HepG2 (cell line): ENCODE measurements around the gene RPS19. TPM values are rescaled to one million over a fixed set of nuclear protein-coding genes. Genes with fewer than 3 reads are reported as not detected.

Experiments
- ADNP ChIP-seq: sonication (generic); formaldehyde crosslinking; IDR thresholded peaks from 2 replicates; pipeline ENCODE4 v1.4.0; 2020; ENCODE audit warnings: missing genetic modification reagents
- FOXP4 ChIP-seq: sonication (generic); formaldehyde crosslinking; IDR thresholded peaks from 2 replicates; pipeline ENCODE4 v1.4.0; 2020; ENCODE audit warnings: missing genetic modification reagents
- KDM4B ChIP-seq: sonication (generic); formaldehyde crosslinking; IDR thresholded peaks from 2 replicates; pipeline ENCODE4 v1.4.0; 2020; ENCODE audit warnings: missing genetic modification reagents
- LCORL ChIP-seq, 2 experiments: fragments of 450-650 bp in 1 of 2; sonication (generic) in 1 of 2; formaldehyde crosslinking in 1 of 2; IDR thresholded peaks; 2 replicates each; pipeline versions ENCODE4 v1.5.0 to v1.6.1; 2017 to 2020; ENCODE audit warnings: antibody characterized with exemption in 1 of 2, missing genetic modification reagents in 1 of 2
- MEIS2 ChIP-seq: sonication (generic); formaldehyde crosslinking; IDR thresholded peaks from 2 replicates; pipeline ENCODE4 v1.9.0; 2021; ENCODE audit warnings: mild to moderate bottlenecking, missing genetic modification reagents
- MLLT10 ChIP-seq: sonication (generic); formaldehyde crosslinking; IDR thresholded peaks from 2 replicates; pipeline ENCODE4 v1.4.0; 2020; ENCODE audit warnings: missing genetic modification reagents
- NR2C2 ChIP-seq: sonication (generic); formaldehyde crosslinking; IDR thresholded peaks from 2 replicates; pipeline ENCODE4 v1.4.0; 2020; ENCODE audit warnings: missing genetic modification reagents, mild to moderate bottlenecking, moderate library complexity, borderline replicate concordance
- POLR2AphosphoS5 ChIP-seq: IDR thresholded peaks from 2 replicates; pipeline ENCODE4 v1.6.1; 2012; ENCODE audit warnings: low read depth, low read length
- SALL1 ChIP-seq: sonication (generic); formaldehyde crosslinking; IDR thresholded peaks from 2 replicates; pipeline ENCODE4 v1.8.0; 2022; ENCODE audit warnings: mild to moderate bottlenecking, missing genetic modification reagents
- TBP ChIP-seq: sonication (generic); formaldehyde crosslinking; IDR thresholded peaks from 2 replicates; pipeline ENCODE4 v1.5.0; 2020; ENCODE audit warnings: missing genetic modification reagents
- ZFX ChIP-seq: sonication (generic); formaldehyde crosslinking; IDR thresholded peaks from 2 replicates; pipeline ENCODE4 v1.4.0; 2020; ENCODE audit warnings: mild to moderate bottlenecking, low read depth, missing genetic modification reagents, moderate library complexity
- ZNF317 ChIP-seq: sonication (generic); formaldehyde crosslinking; IDR thresholded peaks from 2 replicates; pipeline ENCODE4 v1.5.0; 2020; ENCODE audit warnings: mild to moderate bottlenecking, missing genetic modification reagents
- ZNF446 ChIP-seq: sonication (generic); formaldehyde crosslinking; IDR thresholded peaks from 2 replicates; pipeline ENCODE4 v1.5.0; 2020; ENCODE audit warnings: mild to moderate bottlenecking, missing genetic modification reagents
- ZNF614 ChIP-seq: IDR thresholded peaks from 2 replicates; pipeline ENCODE4 v1.6.1; 2018; ENCODE audit warnings: missing biosample characterization, missing genetic modification reagents, inconsistent platforms, borderline replicate concordance
- ZNF672 ChIP-seq: sonication (generic); formaldehyde crosslinking; IDR thresholded peaks from 2 replicates; pipeline ENCODE4 v1.8.1; 2022; ENCODE audit warnings: missing genetic modification reagents
- ZNF770 ChIP-seq: sonication (generic); formaldehyde crosslinking; IDR thresholded peaks from 2 replicates; pipeline ENCODE4 v1.5.0; 2020; ENCODE audit warnings: mild to moderate bottlenecking, missing genetic modification reagents
- ZNF816 ChIP-seq: sonication (generic); formaldehyde crosslinking; IDR thresholded peaks from 2 replicates; pipeline ENCODE4 v1.8.0; 2022; ENCODE audit warnings: missing genetic modification reagents, mild to moderate bottlenecking, borderline replicate concordance
- polyA plus RNA-seq, 8 experiments: library from polyadenylated mRNA; depleted of rRNA in 3 of 8; stranded (reverse) in 7 of 8; unstranded in 1 of 8; fragments of >200 nt; fragmentation: Illumina TruSeq in 4 of 8; extraction: Trizol in 4 of 8; gene quantifications; 2 replicates each; pipeline versions ENCODE4 v1.2.1 to v1.2.3, GENCODE V29; 2011 to 2016; ENCODE audit warnings: low read depth in 4 of 8, missing spikeins in 1 of 8, mixed read lengths in 1 of 8; ENCODE audit not compliant: insufficient read depth in 1 of 8
- total RNA-seq, 5 experiments: library from RNA; depleted of rRNA; stranded (reverse); fragments of >200 nt; fragmentation: Illumina TruSeq; extraction: Trizol; gene quantifications; 2 replicates each; pipeline ENCODE4 v1.2.3, GENCODE V29; 2016; ENCODE audit warnings: low read depth in 1 of 5
- TF ChIP-seq, protein P1 (sequence below): sonication (generic); formaldehyde crosslinking; IDR thresholded peaks from 2 replicates; pipeline ENCODE4 v1.8.0; 2022; ENCODE audit warnings: mild to moderate bottlenecking, missing genetic modification reagents, borderline replicate concordance
- TF ChIP-seq, protein P2 (sequence below): sonication (generic); formaldehyde crosslinking; IDR thresholded peaks from 2 replicates; pipeline ENCODE4 v1.4.0; 2020; ENCODE audit warnings: missing genetic modification reagents

The RPS19 gene
- total and polyA plus RNA-seq, 2 of the 13 experiments (the other 11 are each of a cell fraction or from before 2014, with no cell fraction given), result 1,983 to 4,758 TPM

- TF ChIP-seq ZNF816 (CRISPR knock-in tag) (no peak), TBP (CRISPR knock-in tag) (peak; percentile 76; the same call in 1 of the 2 replicates), LCORL (IDR thresholded peaks at IDR 0.05) (no peak), LCORL (CRISPR knock-in tag; IDR thresholded peaks at IDR 0.05) (peak; percentile 79), FOXP4 (CRISPR knock-in tag) (peak; percentile 61; the same call in 1 of the 2 replicates), SALL1 (peak; percentile 77), MEIS2 (CRISPR knock-in tag) (peak; percentile 89), ZFX (CRISPR knock-in tag) (peak; percentile 35; the same call in 1 of the 2 replicates), ADNP (peak; percentile 94), ZNF672 (CRISPR knock-in tag) (no peak), ZNF770 (CRISPR knock-in tag) (peak; percentile 67; the same call in 1 of the 2 replicates), ZNF614 (CRISPR knock-in tag) (peak; percentile 84), MLLT10 (no peak), NR2C2 (CRISPR knock-in tag) (peak; percentile 55), ZNF317 (CRISPR knock-in tag) (peak; percentile 72; the same call in 1 of the 2 replicates), ZNF446 (CRISPR knock-in tag) (no peak), KDM4B (CRISPR knock-in tag) (peak; percentile 85), POLR2AphosphoS5 (peak; percentile 83)
- TF ChIP-seq, protein P1, sequence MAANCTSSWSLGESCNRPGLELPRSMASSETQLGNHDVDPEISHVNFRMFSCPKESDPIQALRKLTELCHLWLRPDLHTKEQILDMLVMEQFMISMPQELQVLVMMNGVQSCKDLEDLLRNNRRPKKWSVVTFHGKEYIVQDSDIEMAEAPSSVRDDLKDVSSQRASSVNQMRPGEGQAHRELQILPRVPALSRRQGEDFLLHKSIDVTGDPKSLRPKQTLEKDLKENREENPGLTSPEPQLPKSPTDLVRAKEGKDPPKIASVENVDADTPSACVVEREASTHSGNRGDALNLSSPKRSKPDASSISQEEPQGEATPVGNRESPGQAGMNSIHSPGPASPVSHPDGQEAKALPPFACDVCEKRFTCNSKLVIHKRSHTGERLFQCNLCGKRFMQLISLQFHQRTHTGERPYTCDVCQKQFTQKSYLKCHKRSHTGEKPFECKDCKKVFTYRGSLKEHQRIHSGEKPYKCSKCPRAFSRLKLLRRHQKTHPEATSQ (CRISPR knock-in tag), result no peak
- TF ChIP-seq, protein P2, sequence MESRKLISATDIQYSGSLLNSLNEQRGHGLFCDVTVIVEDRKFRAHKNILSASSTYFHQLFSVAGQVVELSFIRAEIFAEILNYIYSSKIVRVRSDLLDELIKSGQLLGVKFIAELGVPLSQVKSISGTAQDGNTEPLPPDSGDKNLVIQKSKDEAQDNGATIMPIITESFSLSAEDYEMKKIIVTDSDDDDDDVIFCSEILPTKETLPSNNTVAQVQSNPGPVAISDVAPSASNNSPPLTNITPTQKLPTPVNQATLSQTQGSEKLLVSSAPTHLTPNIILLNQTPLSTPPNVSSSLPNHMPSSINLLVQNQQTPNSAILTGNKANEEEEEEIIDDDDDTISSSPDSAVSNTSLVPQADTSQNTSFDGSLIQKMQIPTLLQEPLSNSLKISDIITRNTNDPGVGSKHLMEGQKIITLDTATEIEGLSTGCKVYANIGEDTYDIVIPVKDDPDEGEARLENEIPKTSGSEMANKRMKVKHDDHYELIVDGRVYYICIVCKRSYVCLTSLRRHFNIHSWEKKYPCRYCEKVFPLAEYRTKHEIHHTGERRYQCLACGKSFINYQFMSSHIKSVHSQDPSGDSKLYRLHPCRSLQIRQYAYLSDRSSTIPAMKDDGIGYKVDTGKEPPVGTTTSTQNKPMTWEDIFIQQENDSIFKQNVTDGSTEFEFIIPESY (CRISPR knock-in tag), result peak; percentile 43; the same call in 1 of the 2 replicates
Observed at GRCh38 chr19:41883821-41884733, 24.0 kb downstream of the RPS19 start (continued).
